H1 (cell line): ENCODE data around the gene SLC15A1. TPM values are rescaled to one million over a fixed set of nuclear protein-coding genes. Genes with fewer than 3 reads are reported as not detected.

ENCODE experiments used
- CTCF ChIA-PET: fragments of 300-600 bp; sonication (Branson Sonifier 250); formaldehyde crosslinking; loops from one replicate; lab custom pipeline; 2021; ENCODE audit not compliant: partially characterized antibody; lab: Charles Lee
- POLR2A ChIA-PET: fragments of 300-600 bp; sonication (Branson Sonifier 250); formaldehyde crosslinking; loops from one replicate; lab custom pipeline; 2021; ENCODE audit warnings: inconsistent platforms; ENCODE audit not compliant: partially characterized antibody; lab: Charles Lee
- DNase-seq, 2 experiments: peaks; one replicate each; pipeline versions ENCODE4 v3.0.0 to v3.0.0-alpha.2; 2010 to 2022; ENCODE audit warnings: low spot score in 2 of 2, low read depth in 1 of 2, mixed read lengths in 1 of 2
- FAIRE-seq: peaks from 2 replicates; lab custom pipeline; 2011; peaks lifted over from hg19 to GRCh38; lab: Jason Lieb, UNC
- H2AFZ ChIP-seq: 2 replicates; pipeline ENCODE4 v1.8.1; 2012; ENCODE audit warnings: low read length, inconsistent platforms
- H2AK5ac ChIP-seq: 2 replicates; pipeline ENCODE4 v1.6.1; 2013; ENCODE audit warnings: low read depth, low read length
- H2BK120ac ChIP-seq: replicated peaks from 2 replicates; pipeline ENCODE3; 2013; ENCODE audit warnings: low read depth, low read length, inconsistent platforms
- H2BK12ac ChIP-seq: 2 replicates; pipeline ENCODE4 v1.6.1; 2013; ENCODE audit warnings: low read depth, low read length
- H2BK15ac ChIP-seq: 2 replicates; pipeline ENCODE4 v1.6.1; 2013; ENCODE audit warnings: low read length
- H2BK20ac ChIP-seq: 2 replicates; pipeline ENCODE4 v1.6.1; 2013; ENCODE audit warnings: low read length
- H2BK5ac ChIP-seq: 2 replicates; pipeline ENCODE4 v1.6.1; 2013; ENCODE audit warnings: low read depth, low read length
- H3K14ac ChIP-seq: 2 replicates; pipeline ENCODE4 v1.6.1; 2013; ENCODE audit warnings: inconsistent platforms; ENCODE audit not compliant: insufficient read length
- H3K18ac ChIP-seq: 2 replicates; pipeline ENCODE4 v1.6.1; 2013; ENCODE audit warnings: low read length; ENCODE audit errors: extremely low read depth
- H3K23ac ChIP-seq: 2 replicates; pipeline ENCODE4 v1.6.1; 2013; ENCODE audit warnings: inconsistent platforms; ENCODE audit not compliant: insufficient read length
- H3K23me2 ChIP-seq: 2 replicates; pipeline ENCODE4 v1.6.1; 2013; ENCODE audit warnings: low read depth, low read length
- H3K27ac ChIP-seq: 2 replicates; pipeline ENCODE4 v1.6.1; 2011; ENCODE audit warnings: low read depth, low read length, inconsistent platforms
- H3K27me3 ChIP-seq, 4 experiments: replicated peaks in 1 of 4; 1 replicate in 1 of 4; 2 replicates in 3 of 4; pipeline versions ENCODE4 v1.6.1 to v1.8.1; 2011 to 2013; ENCODE audit warnings: low read length in 3 of 4, mild to moderate bottlenecking in 3 of 4, inconsistent platforms in 2 of 4, mixed read lengths in 2 of 4, moderate library complexity in 1 of 4; ENCODE audit not compliant: control insufficient read depth in 3 of 4, insufficient read depth in 3 of 4; ENCODE audit errors: extremely low read depth in 1 of 4
- H3K36me3 ChIP-seq, 4 experiments: 2 replicates each; pipeline versions ENCODE4 v1.6.1 to v1.8.1; 2011 to 2013; ENCODE audit warnings: mild to moderate bottlenecking in 4 of 4, low read length in 3 of 4, moderate library complexity in 2 of 4, control low read depth in 1 of 4, inconsistent platforms in 1 of 4; ENCODE audit not compliant: insufficient read depth in 4 of 4, control insufficient read depth in 2 of 4
- H3K4ac ChIP-seq: replicated peaks from 2 replicates; pipeline ENCODE3; 2013; ENCODE audit warnings: low read length, low read depth, mixed read lengths, inconsistent platforms; ENCODE audit not compliant: insufficient read length
- H3K4me1 ChIP-seq, 4 experiments: replicated peaks in 1 of 4; 1 replicate in 1 of 4; 2 replicates in 3 of 4; pipeline versions ENCODE4 v1.6.1 to v1.8.1; 2011 to 2013; ENCODE audit warnings: low read length in 3 of 4, inconsistent platforms in 2 of 4, mixed read lengths in 1 of 4; ENCODE audit not compliant: insufficient read depth in 4 of 4, control insufficient read depth in 3 of 4
- H3K4me2 ChIP-seq, 2 experiments: 2 replicates each; pipeline versions ENCODE4 v1.6.1 to v1.8.1; 2011 to 2013; ENCODE audit warnings: low read depth in 2 of 2, low read length in 2 of 2, control low read depth in 1 of 2, inconsistent platforms in 1 of 2, mild to moderate bottlenecking in 1 of 2; ENCODE audit not compliant: insufficient read depth in 1 of 2
- H3K4me3 ChIP-seq, 4 experiments: fragments of 200-600, 300-600 bp in 1 of 4; sonication (generic), shearing (Covaris generic), sonication (Bioruptor Twin) in 1 of 4; 2 replicates each; pipeline versions ENCODE4 v1.5.1 to v1.8.1; 2011 to 2016; ENCODE audit warnings: low read length in 4 of 4, low read depth in 3 of 4, control low read depth in 2 of 4, inconsistent platforms in 2 of 4, mild to moderate bottlenecking in 2 of 4, mixed read lengths in 1 of 4, moderate library complexity in 1 of 4; ENCODE audit not compliant: insufficient read depth in 2 of 4; ENCODE audit errors: extremely low read depth in 1 of 4
- H3K56ac ChIP-seq: replicated peaks from 2 replicates; pipeline ENCODE3; 2013; ENCODE audit warnings: low read depth, mild to moderate bottlenecking, mixed read lengths, low read length, inconsistent platforms; ENCODE audit not compliant: insufficient read length
- H3K79me1 ChIP-seq: 2 replicates; pipeline ENCODE4 v1.6.1; 2013; ENCODE audit warnings: low read depth, low read length, control low read depth
- H3K79me2 ChIP-seq, 2 experiments: 2 replicates each; pipeline versions ENCODE4 v1.6.1 to v1.8.1; 2012 to 2013; ENCODE audit warnings: low read length in 2 of 2, mild to moderate bottlenecking in 2 of 2, inconsistent platforms in 1 of 2; ENCODE audit not compliant: insufficient read depth in 2 of 2, control insufficient read depth in 1 of 2
- H3K9ac ChIP-seq, 4 experiments: replicated peaks in 1 of 4; 1 replicate in 1 of 4; 2 replicates in 3 of 4; pipeline versions ENCODE4 v1.6.1 to v1.8.1; 2011 to 2013; ENCODE audit warnings: low read depth in 3 of 4, low read length in 3 of 4, control low read depth in 2 of 4, mild to moderate bottlenecking in 2 of 4, moderate library complexity in 2 of 4, inconsistent platforms in 1 of 4; ENCODE audit errors: extremely low read depth in 1 of 4
- H3K9me3 ChIP-seq, 2 experiments: 2 replicates each; pipeline versions ENCODE4 v1.6.1 to v1.8.1; 2012 to 2013; ENCODE audit warnings: mild to moderate bottlenecking in 2 of 2, moderate library complexity in 2 of 2, control low read depth in 1 of 2, inconsistent platforms in 1 of 2, low read depth in 1 of 2, low read length in 1 of 2, mixed read lengths in 1 of 2; ENCODE audit not compliant: insufficient read depth in 2 of 2
- H4K20me1 ChIP-seq, 2 experiments: replicated peaks in 1 of 2; 2 replicates each; pipeline versions ENCODE3 to v1.8.1; 2011 to 2013; ENCODE audit warnings: inconsistent platforms in 2 of 2, low read length in 2 of 2, mild to moderate bottlenecking in 1 of 2; ENCODE audit not compliant: insufficient read depth in 2 of 2, control insufficient read depth in 1 of 2
- H4K5ac ChIP-seq: 2 replicates; pipeline ENCODE4 v1.6.1; 2013; ENCODE audit warnings: low read length, low read depth, mixed read lengths, inconsistent platforms; ENCODE audit not compliant: insufficient read length
- H4K8ac ChIP-seq: 2 replicates; pipeline ENCODE4 v1.8.0; 2013; ENCODE audit warnings: mild to moderate bottlenecking, moderate library complexity, low read length, inconsistent platforms; ENCODE audit not compliant: insufficient read depth; ENCODE audit errors: extremely low read depth
- H4K91ac ChIP-seq: replicated peaks from 2 replicates; pipeline ENCODE3; 2013; ENCODE audit warnings: low read length, mixed read lengths, inconsistent platforms; ENCODE audit not compliant: insufficient read length
- GABPA ChIP-seq: IDR thresholded peaks from 2 replicates; pipeline ENCODE4 v1.6.1; 2011; ENCODE audit warnings: mild to moderate bottlenecking, low read length, moderate library complexity, borderline replicate concordance; ENCODE audit not compliant: insufficient read depth
- HDAC2 ChIP-seq, 2 experiments: fragments of 300-600 bp in 1 of 2; sonication (generic) in 1 of 2; IDR thresholded peaks; 2 replicates each; pipeline ENCODE4 v1.6.1; 2011 to 2012; ENCODE audit warnings: low read depth in 2 of 2, low read length in 2 of 2, mild to moderate bottlenecking in 2 of 2, moderate library complexity in 2 of 2, borderline replicate concordance in 1 of 2, inconsistent platforms in 1 of 2
- MAX ChIP-seq: IDR thresholded peaks from 2 replicates; pipeline ENCODE4 v1.6.1; 2012; ENCODE audit warnings: inconsistent platforms
- PHF8 ChIP-seq: fragments of 200-600 bp; sonication (generic); conservative IDR thresholded peaks from 2 replicates; pipeline ENCODE4 v1.7.1; 2012; ENCODE audit warnings: low read depth, mild to moderate bottlenecking, inconsistent platforms, low read length, moderate library complexity
- POLR2AphosphoS5 ChIP-seq: IDR thresholded peaks from 2 replicates; pipeline ENCODE4 v1.6.1; 2011; ENCODE audit warnings: low read depth, low read length
- RAD21 ChIP-seq, 2 experiments: IDR thresholded peaks in 1 of 2; conservative IDR thresholded peaks in 1 of 2; 2 replicates each; pipeline ENCODE4 v1.6.1; 2011; ENCODE audit warnings: low read depth in 2 of 2, low read length in 2 of 2, improper control_type of control experiment in 1 of 2, inconsistent platforms in 1 of 2, mild to moderate bottlenecking in 1 of 2, moderate library complexity in 1 of 2
- SIN3A ChIP-seq, 2 experiments: IDR thresholded peaks in 1 of 2; conservative IDR thresholded peaks in 1 of 2; 2 replicates each; pipeline ENCODE4 v1.6.1; 2011 to 2012; ENCODE audit warnings: low read length in 2 of 2, improper control_type of control experiment in 1 of 2, low read depth in 1 of 2, mild to moderate bottlenecking in 1 of 2
- SIRT6 ChIP-seq: IDR thresholded peaks from one replicate; pipeline ENCODE4 v1.7.1; 2012; ENCODE audit warnings: low read length, inconsistent platforms
- TBP ChIP-seq: IDR thresholded peaks from 2 replicates; pipeline ENCODE4 v1.6.1; 2011; ENCODE audit warnings: low read depth, low read length, improper control_type of control experiment
- TCF12 ChIP-seq: IDR thresholded peaks from 2 replicates; pipeline ENCODE4 v1.6.1; 2011; ENCODE audit warnings: low read depth, mild to moderate bottlenecking, low read length
- WGBS, 2 experiments: shearing (Covaris generic) in 1 of 2; methylation state at CpG; one replicate each; pipeline versions ENCODE4 v1.1.6 to v1.1.7; 2013 to 2015; ENCODE audit warnings: low lambda C conversion rate in 2 of 2, mixed read lengths in 2 of 2, inconsistent platforms in 1 of 2, low coverage in 1 of 2, missing lambda C conversion rate in 1 of 2; ENCODE audit not compliant: insufficient replicate concordance in 2 of 2, insufficient coverage in 1 of 2, insufficient read length in 1 of 2; ENCODE audit errors: extremely low coverage in 1 of 2, missing lambda C conversion rate in 1 of 2; 5-methylcytosine and 5-hydroxymethylcytosine counted together
- polyA plus RNA-seq, 7 experiments: library from polyadenylated mRNA; depleted of rRNA in 3 of 7; stranded (reverse) in 5 of 7; unstranded in 2 of 7; fragments of >200 nt in 5 of 7; fragments of 200-250 nt in 2 of 7; gene quantifications; 1 replicate in 5 of 7; 2 replicates in 1 of 7; 4 replicates in 1 of 7; pipeline versions ENCODE4 v1.2.1 to v1.2.3, GENCODE V29; 2011 to 2013; ENCODE audit warnings: missing spikeins in 2 of 7, mixed read lengths in 2 of 7
- total RNA-seq: library from RNA; stranded (reverse); fragmentation: NEBNext Ultra II Directional; extraction: Animal tissue kit (Norgen Biotek cat#: 25700); gene quantifications from 2 replicates; pipeline ENCODE4 v1.2.1, GENCODE V29; 2021

The SLC15A1 gene
- total and polyA plus RNA-seq, 2 of the 8 experiments (the other 6 are each of a cell fraction or from before 2014, with no cell fraction given): 1.3 to 2.4 TPM

GRCh38 chr13:98653463-98653985, 98.9 kb downstream of the SLC15A1 start:
- Histone ChIP-seq H4K5ac (no peak overlapping the region), H3K18ac (no peak overlapping the region), H3K27me3 (no peaks in the 10 kb centered on the region; a peak in 1 of 7 replicates), H2BK12ac (no peak overlapping the region), H3K79me1 (no peaks in the 10 kb centered on the region), H2BK120ac (no peak overlapping the region), H3K4me2 (no peak overlapping the region), H3K36me3 (no peaks in the 10 kb centered on the region), H3K56ac (no peak overlapping the region), H3K23me2 (no peaks in the 10 kb centered on the region; the same call in 1 of the 2 replicates), H4K8ac (no peak overlapping the region), H2AK5ac (no peak overlapping the region), H2BK15ac (no peak overlapping the region), H4K91ac (no peak overlapping the region), H3K9me3 (no peaks in the 10 kb centered on the region), H3K14ac (no peak overlapping the region), H2BK5ac (no peak overlapping the region), H2BK20ac (no peak overlapping the region), H3K4me3 (no peak overlapping the region), H4K20me1 (no peaks in the 10 kb centered on the region), H3K23ac (no peak overlapping the region), H3K4ac (no peak overlapping the region), H3K4me1 (no peaks in the 10 kb centered on the region), H3K9ac (no peak overlapping the region), H3K79me2 (no peaks in the 10 kb centered on the region), H2AFZ (peak overlapping the region; percentile 95; the same call in 1 of the 2 replicates), H3K27ac (no peak overlapping the region)
- ChIA-PET CTCF (interaction anchor here (0.6 to 5.4 kb wide), 86 partner anchors 9 to 1044 kb away, joined by 3 to 52 read pairs (median 4); no protein-coding TSS in a partner anchor), POLR2A (interaction anchor here (1.1 to 2.5 kb wide), 3 partner anchors 77 to 209 kb away, joined by 3 to 8 read pairs (median 4); partner anchors contain the start of gene STK24)
- FAIRE-seq: peak; percentile 88
- peak; percentile 77 to 90 for DNase-seq
- 58% methylated on average over 9 of the region's 9 CpGs; no CpG with 5 or more reads in 1 of the 2 experiments for WGBS, 2 experiments
- TF ChIP-seq TCF12 (0 out of 2 replicates have a peak, but pooled peaks have one; percentile 43), RAD21 (IDR thresholded peaks at IDR 0.05 in 1 of 2, conservative IDR thresholded peaks at IDR 0.05 in 1 of 2; ENCODE audit: low read depth in 2 of 2, low read length in 2 of 2) (peak; percentile 90 to 93), POLR2AphosphoS5 (no peak), MAX (0 out of 2 replicates have a peak, but pooled peaks have one; percentile 17), PHF8 (no peak), SIRT6 (no peak), TBP (peak; percentile 34; the same call in 1 of the 2 replicates), GABPA (peak; percentile 59; the same call in 1 of the 2 replicates), SIN3A (conservative IDR thresholded peaks at IDR 0.05 in 1 of 2, IDR thresholded peaks at IDR 0.05 in 1 of 2; ENCODE audit: low read depth in 1 of 2, low read length in 2 of 2) (peak in 1 of 2 experiments; percentile 46; a peak in 1 of 4 replicates), HDAC2 (IDR thresholded peaks at IDR 0.05; ENCODE audit: borderline replicate concordance in 1 of 2, low read depth in 2 of 2, low read length in 2 of 2) (0 out of 4 replicates have a peak, but pooled peaks of 1 of the 2 experiments have one; percentile 41)
